Measurements from ENCODE around the gene ARHGAP24.

GRCh38 chr4:85805891-85806290 is 330.9 kb downstream of the ARHGAP24 start:
- TF ChIP-seq CTCF (IDR thresholded peaks at IDR 0.05) (no peak), POLR2A (IDR thresholded peaks at IDR 0.05) (no peak)

Measured in right lobe of liver (tissue), 4 donors.